ENCODE data around the gene BROX. TPM values are rescaled to one million over a fixed set of nuclear protein-coding genes. Genes with fewer than 3 reads are reported as not detected.
"Not testable (repeated sequence)": the region's sequence is repeated elsewhere in the genome, so short reads cannot be mapped to it uniquely, and the experiment has no call there.

The BROX gene
- total RNA-seq, 1 donor from 2014 or later: 33.1 TPM

GRCh38 chr1:222732216-222733159 lies 20.1 kb downstream of the BROX start:
- DNase-seq: no peak

GRCh38 chr1:222734740-222735139 lies 22.4 kb downstream of the BROX start:
- DNase-seq: no peak

- no peak for DNase-seq
These were observed 24.1 kb downstream of the BROX start for GRCh38 chr1:222736470-222736869.

GRCh38 chr1:222736972-222737371 lies 24.6 kb downstream of the BROX start, which contains the start of gene FAM177B:
TSS of gene FAM177B (plus strand) at chr1:222737202. CDS start at chr1:222746546, 9,344 bp downstream.
- no peak for DNase-seq

- no peak for DNase-seq
These were observed 27.1 kb downstream of the BROX start for GRCh38 chr1:222739465-222739864.

- DNase-seq: no peak
These were observed 27.6 kb downstream of the BROX start for GRCh38 chr1:222739929-222740328.

GRCh38 chr1:222741630-222742457 lies 29.5 kb downstream of the BROX start:
- DNase-seq: not testable (repeated sequence)

- DNase-seq: no peak
These were observed 37.6 kb downstream of the BROX start for GRCh38 chr1:222749927-222750326.

GRCh38 chr1:222750651-222751050 lies 38.3 kb downstream of the BROX start:
- no peak for DNase-seq

GRCh38 chr1:222751255-222751654 lies 38.9 kb downstream of the BROX start:
- no peak for DNase-seq

- peak; percentile 68 for DNase-seq
These were observed 42.2 kb downstream of the BROX start for GRCh38 chr1:222754366-222755139.

GRCh38 chr1:222757646-222758268 lies 45.4 kb downstream of the BROX start:
- peak; percentile 24 for DNase-seq

GRCh38 chr1:222759451-222760035 lies 47.2 kb downstream of the BROX start:
- no peak for DNase-seq

GRCh38 chr1:222761083-222761482 lies 48.7 kb downstream of the BROX start:
- DNase-seq: no peak

- DNase-seq: not testable (repeated sequence)
These were observed 49.8 kb downstream of the BROX start for GRCh38 chr1:222762178-222762577.

- DNase-seq: no peak
These were observed 54.8 kb downstream of the BROX start for GRCh38 chr1:222767152-222767571.

- DNase-seq: no peak
These were observed 56.2 kb downstream of the BROX start for GRCh38 chr1:222768592-222768991.

- no peak for DNase-seq
These were observed 56.8 kb downstream of the BROX start for GRCh38 chr1:222769181-222769580.

- DNase-seq: no peak
These were observed 57.7 kb downstream of the BROX start for GRCh38 chr1:222769971-222770620.

- peak; percentile 68 for DNase-seq
These were observed 60.6 kb downstream of the BROX start for GRCh38 chr1:222772996-222773379.

- no peak for DNase-seq
These were observed 65.1 kb downstream of the BROX start for GRCh38 chr1:222777463-222777862.

Data from skin of body (tissue), 2 donors.